ENCODE results near the gene COX4I2. TPM values are rescaled to one million over a fixed set of nuclear protein-coding genes. Genes with fewer than 3 reads are reported as not detected.

Gene COX4I2
- total RNA-seq, 6 experiments from 2014 or later, result not detected

GRCh38 chr20:31653561-31653960, 15.8 kb downstream of the COX4I2 start:
- Mint-ChIP-seq H3K27me3 (ENCODE audit: insufficient read depth) (no peaks in the 10 kb centered on the region), H3K9me3 (no peaks in the 10 kb centered on the region), H3K4me1 (ENCODE audit: low read depth) (peaks cover 16% of the 10 kb centered on the region), H3K36me3 (ENCODE audit: low read depth) (no peaks in the 10 kb centered on the region), H3K4me3 (no peak overlapping the region; the same call in 1 of the 2 replicates), H3K27ac (no peak overlapping the region)
- DNase-seq, result no peak
- no peak for TF ChIP-seq CTCF (IDR thresholded peaks at IDR 0.05)

GRCh38 chr20:31654534-31654933, 16.8 kb downstream of the COX4I2 start:
- Mint-ChIP-seq H3K4me3 (no peak overlapping the region), H3K4me1 (ENCODE audit: low read depth) (peaks cover 16% of the 10 kb centered on the region), H3K27me3 (ENCODE audit: insufficient read depth) (peaks cover 5% of the 10 kb centered on the region; the same call in 1 of the 2 replicates), H3K36me3 (ENCODE audit: low read depth) (no peaks in the 10 kb centered on the region), H3K27ac (no peak overlapping the region), H3K9me3 (no peaks in the 10 kb centered on the region)
- no peak for TF ChIP-seq CTCF (IDR thresholded peaks at IDR 0.05)
- no peak for DNase-seq

- no peaks in the 10 kb centered on the region for H3K9me3 Mint-ChIP-seq
- peaks cover 5% of the 10 kb centered on the region for H3K27me3 Mint-ChIP-seq (ENCODE audit: insufficient read depth)
- DNase-seq, result peak; percentile 49
- H3K4me3 Mint-ChIP-seq, result peak overlapping the region; percentile 79
- peaks cover 38% of the 10 kb centered on the region for H3K4me1 Mint-ChIP-seq (ENCODE audit: low read depth)
- peak overlapping the region; percentile 89 for H3K27ac Mint-ChIP-seq
- peak; percentile 93 for TF ChIP-seq CTCF (IDR thresholded peaks at IDR 0.05)
- H3K36me3 Mint-ChIP-seq (ENCODE audit: low read depth), result 0 out of 2 replicates have a peak, but pooled peaks cover 14% of the 10 kb centered on the region
Measured at GRCh38 chr20:31661625-31662371, 24.1 kb downstream of the COX4I2 start.

- peaks cover 5% of the 10 kb centered on the region for H3K27me3 Mint-ChIP-seq (ENCODE audit: insufficient read depth)
Measured at GRCh38 chr20:31662372-31662854, 24.7 kb downstream of the COX4I2 start.

GRCh38 chr20:31663524-31663837, 25.8 kb downstream of the COX4I2 start:
- peaks cover 9% of the 10 kb centered on the region for H3K27me3 Mint-ChIP-seq (ENCODE audit: insufficient read depth)
- H3K4me3 Mint-ChIP-seq, result no peak overlapping the region
- peaks cover 18% of the 10 kb centered on the region; the same call in 1 of the 2 replicates for H3K36me3 Mint-ChIP-seq (ENCODE audit: low read depth)
- peak overlapping the region; percentile 74; the same call in 1 of the 2 replicates for H3K27ac Mint-ChIP-seq
- TF ChIP-seq CTCF (IDR thresholded peaks at IDR 0.05), result no peak
- H3K9me3 Mint-ChIP-seq, result no peaks in the 10 kb centered on the region
- H3K4me1 Mint-ChIP-seq (ENCODE audit: low read depth), result peaks cover 47% of the 10 kb centered on the region
- no peak for DNase-seq

More at GRCh38 chr20:31662372-31662854, 24.7 kb downstream of the COX4I2 start:
- Mint-ChIP-seq H3K4me3 (peak overlapping the region; percentile 79), H3K4me1 (ENCODE audit: low read depth) (peaks cover 40% of the 10 kb centered on the region), H3K36me3 (ENCODE audit: low read depth) (0 out of 2 replicates have a peak, but pooled peaks cover 14% of the 10 kb centered on the region), H3K27ac (peak overlapping the region; percentile 89), H3K9me3 (no peaks in the 10 kb centered on the region)
- TF ChIP-seq CTCF (IDR thresholded peaks at IDR 0.05), result no peak
- no peak for DNase-seq

All from HFFc6 (cell line).